Neural cell (in vitro differentiated cells): ENCODE measurements around the gene SHMT2. TPM values are rescaled to one million over a fixed set of nuclear protein-coding genes. Genes with fewer than 3 reads are reported as not detected.

Source experiments
- H2AFZ ChIP-seq: fragments of 200-600, 300-800 bp; sonication (generic), shearing (Covaris generic); 2 replicates; pipeline ENCODE4 v1.6.0; 2014; ENCODE audit warnings: low read depth, mild to moderate bottlenecking, antibody characterized with exemption, low read length, moderate library complexity
- H3F3A ChIP-seq: fragments of 200-600 bp; shearing (Covaris generic); 2 replicates; pipeline ENCODE4 v1.6.1; 2016; ENCODE audit warnings: mild to moderate bottlenecking, moderate library complexity, mixed read lengths, antibody characterized with exemption, low read length; ENCODE audit not compliant: insufficient read depth, poor library complexity, severe bottlenecking
- H3K27ac ChIP-seq: fragments of 200-600, 300-800 bp; sonication (generic), shearing (Covaris generic); 2 replicates; pipeline ENCODE4 v1.5.1; 2014; ENCODE audit warnings: mild to moderate bottlenecking, low read length, moderate library complexity
- H3K27me3 ChIP-seq: fragments of 300-800, 200-600 bp; sonication (generic), shearing (Covaris generic); 2 replicates; pipeline ENCODE4 v1.6.0; 2014; ENCODE audit warnings: mild to moderate bottlenecking, low read depth, low read length, moderate library complexity; ENCODE audit not compliant: insufficient read depth
- H3K36me3 ChIP-seq: fragments of 300-800, 200-600 bp; sonication (generic), shearing (Covaris generic); 2 replicates; pipeline ENCODE4 v1.5.1; 2014; ENCODE audit warnings: mild to moderate bottlenecking, antibody characterized with exemption, low read length, moderate library complexity; ENCODE audit not compliant: insufficient read depth
- H3K4me2 ChIP-seq: fragments of 300-800, 200-600 bp; sonication (generic), shearing (Covaris generic); 2 replicates; pipeline ENCODE4 v1.6.0; 2014; ENCODE audit warnings: mild to moderate bottlenecking, low read length
- H3K4me3 ChIP-seq: fragments of 300-800, 200-600 bp; sonication (generic), shearing (Covaris generic); 2 replicates; pipeline ENCODE4 v1.5.1; 2014; ENCODE audit warnings: mild to moderate bottlenecking, low read length, moderate library complexity
- H3K79me2 ChIP-seq: fragments of 200-600 bp; shearing (Covaris generic); replicated peaks from 2 replicates; pipeline ENCODE4 v1.6.0; 2014; ENCODE audit warnings: mild to moderate bottlenecking, low read length, moderate library complexity; ENCODE audit not compliant: insufficient read depth
- H3K9ac ChIP-seq: fragments of 300-800, 200-600 bp; sonication (generic), shearing (Covaris generic); 2 replicates; pipeline ENCODE4 v1.6.1; 2016; ENCODE audit warnings: mild to moderate bottlenecking, low read length, mixed read lengths
- H3K9me2 ChIP-seq: fragments of 200-600 bp; shearing (Covaris generic); 2 replicates; pipeline ENCODE4 v1.6.1; 2016; ENCODE audit warnings: mild to moderate bottlenecking, low read length, mixed read lengths; ENCODE audit not compliant: insufficient read depth
- H3K9me3 ChIP-seq: fragments of 200-600, 300-800 bp; sonication (generic), shearing (Covaris generic); 2 replicates; pipeline ENCODE4 v1.6.1; 2016; ENCODE audit warnings: mild to moderate bottlenecking, mixed run types, low read length, moderate library complexity, mixed read lengths
- H4K20me1 ChIP-seq: fragments of 200-600 bp; shearing (Covaris generic); 2 replicates; pipeline ENCODE4 v1.6.1; 2016; ENCODE audit warnings: mild to moderate bottlenecking, mixed run types; ENCODE audit not compliant: insufficient read depth
- CTCF ChIP-seq: fragments of 450-650 bp; IDR thresholded peaks from 2 replicates; pipeline ENCODE4 v1.5.1; 2014; ENCODE audit warnings: antibody characterized with exemption, mild to moderate bottlenecking, moderate library complexity; ENCODE audit not compliant: poor library complexity, severe bottlenecking
- EP300 ChIP-seq: fragments of 450-650 bp; conservative IDR thresholded peaks from 2 replicates; pipeline ENCODE4 v1.6.1; 2014; ENCODE audit warnings: antibody characterized with exemption, mild to moderate bottlenecking, moderate library complexity; ENCODE audit not compliant: poor library complexity, severe bottlenecking
- EZH2 ChIP-seq: fragments of 200-600, 300-800 bp; shearing (Covaris generic), sonication (generic); IDR thresholded peaks from 2 replicates; pipeline ENCODE4 v1.6.1; 2014; ENCODE audit warnings: antibody characterized with exemption, low read length, borderline replicate concordance, mild to moderate bottlenecking; ENCODE audit not compliant: insufficient read depth, poor library complexity, severe bottlenecking
- MXI1 ChIP-seq: fragments of 450-650 bp; conservative IDR thresholded peaks from 2 replicates; pipeline ENCODE4 v1.6.1; 2014; ENCODE audit warnings: antibody characterized with exemption, mild to moderate bottlenecking; ENCODE audit not compliant: poor library complexity, severe bottlenecking
- POLR2AphosphoS5 ChIP-seq: IDR thresholded peaks from 2 replicates; pipeline ENCODE4 v1.6.1; 2012
- RAD21 ChIP-seq: fragments of 450-650 bp; conservative IDR thresholded peaks from 2 replicates; pipeline ENCODE4 v1.6.1; 2014; ENCODE audit warnings: antibody characterized with exemption, mild to moderate bottlenecking, moderate library complexity
- REST ChIP-seq: IDR thresholded peaks from 2 replicates; pipeline ENCODE4 v1.6.1; 2012; ENCODE audit warnings: borderline replicate concordance
- SMC3 ChIP-seq: fragments of 450-650 bp; conservative IDR thresholded peaks from 2 replicates; pipeline ENCODE4 v1.6.1; 2014; ENCODE audit warnings: antibody characterized with exemption, mild to moderate bottlenecking, moderate library complexity; ENCODE audit not compliant: poor library complexity
- TAF1 ChIP-seq: IDR thresholded peaks from 2 replicates; pipeline ENCODE4 v1.6.1; 2012; ENCODE audit warnings: low read depth
- polyA plus RNA-seq: library from polyadenylated mRNA; depleted of rRNA; stranded (reverse); fragments of >200 nt; gene quantifications from 2 replicates; pipeline ENCODE4 v1.2.3, GENCODE V29; 2014

The SHMT2 gene
- polyA plus RNA-seq, 1 donor from 2014 or later = 38.2 TPM

- Histone ChIP-seq H3K79me2 (no peaks in the 10 kb centered on the region), H3F3A (no peaks in the 10 kb centered on the region), H3K4me2 (peak overlapping the region; percentile 31), H3K9me2 (no peaks in the 10 kb centered on the region), H3K4me3 (peak overlapping the region; percentile 79), H3K27me3 (peaks cover 38% of the 10 kb centered on the region), H3K9me3 (no peaks in the 10 kb centered on the region), H4K20me1 (no peaks in the 10 kb centered on the region), H3K36me3 (no peaks in the 10 kb centered on the region), H2AFZ (no peak overlapping the region), H3K27ac (no peak overlapping the region), H3K9ac (no peak overlapping the region)
- TF ChIP-seq POLR2AphosphoS5 (no peak), TAF1 (no peak), CTCF (no peak), EP300 (no peak)
These were observed 371 bp upstream of the SHMT2 start for GRCh38 chr12:57229046-57229633.

GRCh38 chr12:57230381-57231155, 1.1 kb downstream of the SHMT2 start:
- Histone ChIP-seq H3F3A (no peaks in the 10 kb centered on the region), H3K4me3 (peak overlapping the region; percentile 79), H3K9ac (peak overlapping the region; percentile 62), H3K9me2 (no peaks in the 10 kb centered on the region), H3K4me2 (peak overlapping the region; percentile 83), H3K9me3 (no peaks in the 10 kb centered on the region), H3K27me3 (peaks cover 23% of the 10 kb centered on the region), H2AFZ (no peak overlapping the region), H4K20me1 (no peaks in the 10 kb centered on the region), H3K27ac (no peak overlapping the region), H3K79me2 (no peaks in the 10 kb centered on the region), H3K36me3 (no peaks in the 10 kb centered on the region)
- TF ChIP-seq EZH2 (no peak), RAD21 (no peak), TAF1 (no peak), POLR2AphosphoS5 (no peak), CTCF (no peak), MXI1 (no peak), EP300 (no peak), SMC3 (no peak), REST (no peak)
